ENCODE data around the gene ACRV1.

DNA sequence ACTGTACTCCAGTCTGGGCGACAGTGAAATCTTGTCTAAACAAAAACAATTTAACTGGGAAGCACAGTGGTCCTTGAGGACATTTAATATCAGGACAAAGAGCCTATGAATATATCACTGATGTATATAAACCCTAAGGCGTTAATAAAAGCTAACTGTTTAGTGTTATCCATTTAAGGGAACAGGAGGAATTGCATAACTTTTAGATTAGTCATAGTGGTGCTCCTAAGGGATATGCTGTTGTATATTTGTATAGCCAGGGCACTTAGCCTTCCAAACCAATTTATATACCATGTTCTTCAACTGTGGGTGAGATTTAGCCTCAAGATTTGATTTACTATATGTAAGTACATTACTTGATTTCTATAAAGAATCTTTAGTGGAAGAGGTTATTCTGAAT is 58.7 kb downstream of the ACRV1 start:
- TF ChIP-seq, protein P1, sequence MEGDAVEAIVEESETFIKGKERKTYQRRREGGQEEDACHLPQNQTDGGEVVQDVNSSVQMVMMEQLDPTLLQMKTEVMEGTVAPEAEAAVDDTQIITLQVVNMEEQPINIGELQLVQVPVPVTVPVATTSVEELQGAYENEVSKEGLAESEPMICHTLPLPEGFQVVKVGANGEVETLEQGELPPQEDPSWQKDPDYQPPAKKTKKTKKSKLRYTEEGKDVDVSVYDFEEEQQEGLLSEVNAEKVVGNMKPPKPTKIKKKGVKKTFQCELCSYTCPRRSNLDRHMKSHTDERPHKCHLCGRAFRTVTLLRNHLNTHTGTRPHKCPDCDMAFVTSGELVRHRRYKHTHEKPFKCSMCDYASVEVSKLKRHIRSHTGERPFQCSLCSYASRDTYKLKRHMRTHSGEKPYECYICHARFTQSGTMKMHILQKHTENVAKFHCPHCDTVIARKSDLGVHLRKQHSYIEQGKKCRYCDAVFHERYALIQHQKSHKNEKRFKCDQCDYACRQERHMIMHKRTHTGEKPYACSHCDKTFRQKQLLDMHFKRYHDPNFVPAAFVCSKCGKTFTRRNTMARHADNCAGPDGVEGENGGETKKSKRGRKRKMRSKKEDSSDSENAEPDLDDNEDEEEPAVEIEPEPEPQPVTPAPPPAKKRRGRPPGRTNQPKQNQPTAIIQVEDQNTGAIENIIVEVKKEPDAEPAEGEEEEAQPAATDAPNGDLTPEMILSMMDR (IDR thresholded peaks at IDR 0.05), result no peak
- TF ChIP-seq POLR2A (IDR thresholded peaks at IDR 0.05), result no peak
